GM13976 (cell line): ENCODE data around the gene STXBP1.

ENCODE experiments used
- DNase-seq: peaks from one replicate; pipeline ENCODE4 v3.0.0; 2012; ENCODE audit warnings: low spot score
- CTCF ChIP-seq: IDR thresholded peaks from 2 replicates; pipeline ENCODE4 v1.5.1; 2012; ENCODE audit warnings: borderline replicate concordance, mild to moderate bottlenecking; ENCODE audit not compliant: insufficient read depth; ENCODE audit errors: extremely low read depth, missing control alignments, control extremely low read depth
- in situ Hi-C: fragments of 300-500 bp; cut with MboI; formaldehyde crosslinking; loops from one replicate; pipeline ENCODE4 v1.12.0; 2022; ENCODE audit warnings: low sequenced_read_pairs, mixed read lengths, inconsistent platforms; ENCODE audit not compliant: unreplicated experiment

STXBP1 gene

GRCh38 chr9:127689329-127690000, 77.4 kb downstream of the STXBP1 start:
- no peak for TF ChIP-seq CTCF
- no peak for DNase-seq
- in situ Hi-C loops: no loop called here

- no peak for TF ChIP-seq CTCF
- in situ Hi-C loops: no loop called here
- DNase-seq: no peak
These were observed 78.7 kb downstream of the STXBP1 start for GRCh38 chr9:127690735-127691134.

- no peak for DNase-seq
- in situ Hi-C loops: no loop called here
- TF ChIP-seq CTCF: no peak
These were observed 80.0 kb downstream of the STXBP1 start for GRCh38 chr9:127692071-127692470.

GRCh38 chr9:127693143-127693542, 81.1 kb downstream of the STXBP1 start:
- no peak for DNase-seq
- TF ChIP-seq CTCF: no peak
- in situ Hi-C loops: no loop called here

- no peak for DNase-seq
- in situ Hi-C loops: no loop called here
- TF ChIP-seq CTCF: no peak
These were observed 81.6 kb downstream of the STXBP1 start for GRCh38 chr9:127693697-127694096.

GRCh38 chr9:127694890-127695720, 83.0 kb downstream of the STXBP1 start:
- TF ChIP-seq CTCF: no peak
- DNase-seq: no peak

More at GRCh38 chr9:127694890-127695720, 83.0 kb downstream of the STXBP1 start:
- in situ Hi-C loops: no loop called here
